ENCODE measurements around the gene PFKL.
A peak's percentile ranks its signal among the peaks of the same experiment; 100 is the strongest.
"Not testable (repeated sequence)": the region's sequence is repeated elsewhere in the genome, so short reads cannot be mapped to it uniquely, and the experiment has no call there.

PFKL gene

DNA sequence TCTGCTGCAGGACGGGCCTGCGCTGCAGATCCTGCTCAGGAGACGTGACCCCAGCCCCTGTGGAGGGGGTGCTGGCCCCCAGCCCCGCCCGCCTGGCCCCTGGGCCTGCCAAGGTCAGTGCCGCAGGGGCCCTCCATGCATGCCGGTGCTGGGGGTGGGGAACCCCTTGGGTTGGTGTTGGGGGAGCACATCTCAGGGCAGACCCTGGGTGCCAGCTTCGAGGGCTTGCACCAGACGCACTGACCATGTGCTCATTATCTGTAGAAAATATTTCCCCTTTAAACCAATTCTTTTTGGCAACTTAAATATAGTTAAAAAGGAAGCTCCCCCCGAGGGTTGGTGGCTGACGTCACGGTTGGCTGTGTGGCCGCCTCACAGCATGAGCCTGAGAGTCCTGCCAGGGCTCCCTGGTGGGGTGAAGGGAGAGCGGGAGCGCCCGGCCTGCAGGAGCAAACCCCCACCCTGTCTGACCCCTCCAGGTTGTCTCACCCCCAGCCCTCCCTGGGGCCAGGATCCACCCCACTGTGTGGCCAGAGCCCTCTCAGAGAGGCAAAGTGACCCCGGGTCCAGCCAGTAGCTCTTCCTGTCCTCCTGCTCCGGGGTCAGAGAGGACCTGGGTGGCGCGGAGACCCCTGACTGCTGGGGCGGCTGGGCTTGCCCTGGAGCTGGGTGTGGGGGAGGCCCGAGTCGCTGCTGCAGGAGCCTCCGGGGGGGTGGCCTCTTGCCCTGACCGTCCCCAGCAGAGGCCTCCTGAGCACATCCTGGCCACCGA, 5.3 kb upstream of the PFKL start:
- DNase-seq (ENCODE audit: low read depth in 2 of 2, low spot score in 1 of 2) = no peak

DNA sequence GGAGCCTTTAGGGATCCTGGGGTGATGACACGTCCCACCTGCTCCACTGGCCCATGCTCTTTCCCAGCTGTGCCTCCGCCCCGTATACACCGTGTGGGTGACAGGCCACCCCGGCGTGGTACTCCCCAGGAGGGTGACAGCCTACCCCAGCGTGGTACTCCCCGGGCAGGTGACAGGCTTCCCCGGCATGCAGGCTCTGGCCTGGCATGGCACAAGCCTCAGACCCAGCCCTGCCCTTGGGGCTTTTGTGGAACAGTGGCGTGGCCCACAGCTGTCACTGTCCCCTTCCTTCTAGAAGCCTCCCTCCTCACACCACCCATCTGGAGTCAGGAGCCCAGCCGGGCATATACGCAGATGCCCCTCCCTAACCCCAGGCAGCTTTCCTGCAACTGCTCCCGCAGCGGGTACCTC, 4.7 kb upstream of the PFKL start:
- no peak for DNase-seq (ENCODE audit: low read depth in 2 of 2, low spot score in 1 of 2)

DNA sequence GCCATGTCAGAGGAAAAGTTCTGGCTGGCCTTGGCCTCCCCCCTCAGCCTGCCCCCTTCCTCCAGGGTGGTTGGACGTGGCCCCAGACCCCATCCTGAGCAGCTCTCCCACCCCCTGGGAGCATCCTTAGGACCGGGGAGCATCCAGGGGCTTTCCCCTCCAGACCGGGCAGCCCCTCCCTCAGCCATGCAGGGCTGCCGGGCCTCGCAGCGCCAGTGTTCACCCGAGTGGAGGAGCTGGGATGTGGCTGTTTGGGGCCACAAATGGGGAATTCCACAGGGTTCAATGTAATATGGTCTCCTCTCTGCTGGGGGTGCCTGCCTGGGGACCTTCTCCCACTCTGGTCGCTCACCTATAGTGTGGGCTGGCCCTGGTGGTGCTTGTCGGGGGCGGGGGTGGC, 4.2 kb upstream of the PFKL start:
- no peak for DNase-seq (ENCODE audit: low read depth in 2 of 2, low spot score in 1 of 2)

- DNase-seq (ENCODE audit: low read depth in 2 of 2, low spot score in 1 of 2) = no peak
These were observed 3.7 kb upstream of the PFKL start for GRCh38 chr21:44296103-44296519.

- DNase-seq (ENCODE audit: low read depth in 2 of 2, low spot score in 1 of 2) = no peak
These were observed 2.9 kb upstream of the PFKL start for GRCh38 chr21:44296916-44297315.

GRCh38 chr21:44297525-44298290, 2.1 kb upstream of the PFKL start:
- DNase-seq (ENCODE audit: low read depth in 2 of 2, low spot score in 1 of 2) = peak; percentile 35 to 53

DNA sequence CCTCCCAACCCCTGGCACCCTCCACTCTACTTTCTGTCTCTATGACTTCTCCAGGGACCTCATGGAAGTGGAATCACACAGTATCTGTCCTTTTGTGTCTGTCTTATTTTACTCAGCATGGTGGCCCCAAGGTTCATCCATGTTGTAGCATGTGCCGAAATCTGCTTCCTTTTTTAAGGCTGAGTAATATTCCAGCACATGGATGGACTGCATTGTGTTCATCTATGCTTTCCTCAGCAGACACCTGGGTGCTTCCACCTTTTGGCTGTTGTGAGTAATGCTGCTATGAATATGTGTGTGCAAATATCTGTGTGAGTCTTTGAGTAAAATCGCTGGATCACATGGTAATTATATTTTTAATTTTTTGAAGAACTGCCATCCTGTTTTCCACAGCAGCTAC, 1.6 kb upstream of the PFKL start:
- no peak for DNase-seq (ENCODE audit: low read depth in 2 of 2, low spot score in 1 of 2)

DNA sequence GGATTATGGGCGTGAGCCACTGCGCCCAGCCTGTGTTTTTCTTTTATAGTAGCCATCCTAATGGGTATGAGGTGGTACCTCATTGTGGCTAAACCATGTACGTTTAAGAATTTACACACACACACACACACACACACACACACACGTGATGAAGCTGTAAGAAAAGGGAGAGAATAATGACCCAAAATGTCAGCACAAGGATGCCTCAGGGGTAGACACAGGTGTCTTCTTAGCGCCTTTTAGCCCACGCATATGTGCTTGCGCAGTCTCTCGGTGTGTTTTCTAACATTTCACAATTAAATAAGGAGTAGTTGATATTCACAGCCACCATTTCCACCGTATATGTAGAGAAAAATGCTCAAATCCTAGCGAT, 782 bp upstream of the PFKL start:
- no peak for DNase-seq (ENCODE audit: low read depth in 2 of 2, low spot score in 1 of 2)

- peak in 1 of 2 donors; percentile 37 for DNase-seq (ENCODE audit: low read depth in 2 of 2, low spot score in 1 of 2)
These were observed 558 bp downstream of the PFKL start for GRCh38 chr21:44300262-44300959.

- DNase-seq (ENCODE audit: low read depth in 2 of 2, low spot score in 1 of 2) = no peak
These were observed 1.3 kb downstream of the PFKL start for GRCh38 chr21:44301141-44301540.

GRCh38 chr21:44301961-44302406, 2.1 kb downstream of the PFKL start:
- DNase-seq (ENCODE audit: low read depth in 2 of 2, low spot score in 1 of 2) = no peak

DNA sequence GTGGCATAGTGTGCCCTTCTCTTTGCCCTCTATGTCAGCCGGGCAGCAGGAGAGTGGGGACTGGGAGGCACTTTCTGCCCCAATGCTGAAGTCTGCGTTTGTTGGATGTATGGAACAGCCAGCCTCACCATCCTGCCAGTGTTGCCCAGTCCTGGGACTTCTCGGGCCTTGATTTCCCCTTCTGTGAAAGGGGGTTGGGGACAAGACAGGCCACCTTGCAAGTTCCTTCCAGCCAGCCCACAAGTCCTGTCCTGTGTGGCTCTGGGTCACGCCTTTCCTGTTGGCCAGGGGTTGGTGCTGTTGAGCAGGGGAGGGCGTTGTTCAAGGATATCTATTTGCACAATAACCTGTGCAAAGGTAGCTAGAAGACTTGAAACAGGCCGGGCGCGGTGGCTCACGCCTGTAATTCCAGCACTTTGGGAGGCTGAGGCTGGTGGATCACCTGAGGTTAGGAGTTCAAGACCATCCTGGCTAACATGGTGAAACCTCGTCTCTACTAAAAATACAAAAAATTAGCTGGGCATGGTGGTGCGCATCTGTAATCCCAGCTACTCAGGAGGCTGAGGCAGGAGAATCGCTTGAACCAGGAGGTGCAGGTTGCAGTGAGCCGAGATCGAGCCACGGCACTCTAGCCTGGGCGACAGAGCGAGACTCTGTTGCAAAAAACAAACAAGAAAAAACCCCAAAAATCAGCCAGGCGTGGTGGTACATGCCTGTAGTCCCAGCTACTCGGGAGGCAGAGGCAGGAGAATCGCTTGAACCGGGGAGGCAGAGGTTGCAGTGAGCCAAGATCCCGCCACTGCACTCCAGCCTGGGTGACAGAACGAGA, 2.9 kb downstream of the PFKL start:
- DNase-seq (ENCODE audit: low read depth in 2 of 2, low spot score in 1 of 2) = not testable (repeated sequence)

DNA sequence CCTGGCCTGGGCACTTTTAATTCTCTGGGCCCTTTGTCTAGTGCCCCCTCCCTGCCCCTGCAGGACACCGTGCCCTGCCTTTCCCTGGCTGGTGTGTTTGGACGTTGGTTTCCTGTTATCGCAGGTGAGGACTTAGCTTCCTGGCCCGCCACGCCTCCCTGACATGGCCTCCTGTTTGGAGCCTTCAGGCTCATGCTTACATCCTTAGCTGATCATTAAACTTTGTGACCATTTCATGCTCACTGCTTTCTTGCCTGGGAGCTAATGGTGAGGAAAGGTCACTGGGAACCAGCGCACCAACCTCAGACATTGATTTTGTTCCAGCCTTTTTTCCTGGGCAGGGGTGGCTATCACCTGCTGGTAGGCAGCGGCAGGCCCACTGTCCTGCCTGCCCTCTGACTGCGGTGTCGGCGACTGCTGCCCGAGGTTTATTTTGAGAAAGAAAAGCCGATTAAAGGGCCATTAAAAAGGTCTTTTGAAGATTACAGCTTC, 3.7 kb downstream of the PFKL start:
- DNase-seq (ENCODE audit: low read depth in 2 of 2, low spot score in 1 of 2) = no peak

DNA sequence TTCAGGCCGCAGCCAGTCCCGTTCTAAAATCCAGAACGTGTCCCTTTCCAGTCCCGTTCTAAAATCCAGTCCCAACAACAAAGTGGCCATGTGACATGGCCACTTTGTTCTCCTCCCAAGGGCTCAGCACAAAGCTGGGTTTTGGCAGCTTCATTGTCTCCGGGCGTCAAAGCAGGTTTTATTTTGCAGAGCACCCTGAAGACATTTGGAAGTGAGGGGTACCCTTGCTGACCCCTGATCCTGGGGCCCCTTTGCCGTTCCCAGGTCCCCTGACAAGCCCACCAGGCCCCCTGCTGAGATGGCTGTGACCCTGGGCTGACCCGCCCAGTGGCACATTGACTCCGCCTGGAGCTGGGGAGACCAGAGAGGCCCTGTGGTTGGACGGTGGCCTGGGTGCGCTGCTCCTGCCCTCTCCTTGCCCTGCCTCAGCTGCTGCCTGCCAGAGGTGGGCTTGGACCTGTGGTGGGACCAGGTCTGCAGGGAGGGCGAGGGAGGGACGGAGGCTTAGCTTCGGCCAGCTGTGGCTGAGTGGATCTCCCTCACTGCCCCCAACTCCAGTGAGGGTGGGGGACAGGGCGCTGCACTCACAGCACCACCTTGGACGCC, 4.3 kb downstream of the PFKL start:
- DNase-seq (ENCODE audit: low read depth in 2 of 2, low spot score in 1 of 2) = no peak

- no peak for DNase-seq (ENCODE audit: low read depth in 2 of 2, low spot score in 1 of 2)
These were observed 5.0 kb downstream of the PFKL start for GRCh38 chr21:44304877-44305293.

DNA sequence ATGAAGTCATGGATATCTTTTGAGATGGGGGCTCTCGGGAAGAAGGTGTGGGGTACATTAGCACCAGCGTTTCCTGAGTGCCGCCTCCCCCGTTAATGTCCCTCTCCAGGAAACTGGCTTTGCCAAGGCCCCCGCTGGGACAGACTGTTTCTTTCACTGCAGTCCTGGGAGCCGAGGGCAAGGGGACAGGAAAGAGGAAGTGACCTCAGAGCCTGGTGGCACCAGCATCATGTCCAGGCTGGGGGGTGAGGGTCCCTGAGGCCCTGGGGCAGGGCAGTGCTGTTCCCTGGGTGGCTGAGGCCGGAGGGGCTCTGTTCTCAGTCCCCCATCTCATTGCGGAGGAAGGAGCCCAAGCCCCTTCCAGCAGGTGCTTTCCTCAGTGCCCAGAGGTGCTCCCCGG, 5.8 kb downstream of the PFKL start:
- DNase-seq (ENCODE audit: low read depth in 2 of 2, low spot score in 1 of 2) = no peak

DNA sequence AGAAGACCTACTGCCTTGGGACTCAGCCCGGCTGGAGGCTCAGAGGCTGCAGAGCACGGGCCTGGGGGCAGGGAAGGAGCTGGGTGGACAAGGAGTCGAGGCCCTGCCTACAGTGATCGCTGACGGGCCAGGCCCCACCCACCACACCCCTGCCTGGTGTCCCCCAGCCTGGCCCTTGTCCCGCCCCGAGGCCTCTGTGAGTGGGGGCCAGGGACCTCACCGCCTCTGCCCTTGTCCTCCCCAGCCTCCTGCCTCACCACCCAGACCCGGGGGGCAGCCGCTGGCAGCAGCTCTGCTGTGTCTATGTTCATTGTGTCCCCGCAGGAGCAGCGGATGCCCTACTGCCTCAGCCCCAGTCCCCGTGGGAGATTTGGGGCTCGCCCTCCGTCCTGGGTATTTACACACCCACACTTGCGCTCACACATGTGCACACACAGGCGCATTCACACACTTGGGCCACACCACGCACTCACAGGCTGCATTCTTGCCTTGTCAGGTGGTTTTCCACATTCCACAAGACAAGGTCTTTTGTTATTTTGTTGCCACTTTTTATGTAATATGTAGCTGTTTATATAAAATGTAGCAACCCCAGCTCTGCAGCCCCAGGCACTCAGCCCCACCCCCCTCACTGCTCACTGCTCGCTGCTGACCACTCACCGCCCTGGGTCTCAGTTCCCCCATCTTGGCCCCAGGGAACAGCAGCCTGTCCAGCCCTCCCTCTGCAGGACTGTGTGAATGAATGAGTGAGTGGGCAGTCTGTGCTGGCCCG, 7.3 kb downstream of the PFKL start:
- DNase-seq (ENCODE audit: low read depth in 2 of 2, low spot score in 1 of 2) = no peak

GRCh38 chr21:44310628-44311507, 11.0 kb downstream of the PFKL start:
- DNase-seq (ENCODE audit: low read depth in 2 of 2, low spot score in 1 of 2) = no peak

GRCh38 chr21:44312089-44312488, 12.2 kb downstream of the PFKL start:
- DNase-seq (ENCODE audit: low read depth in 2 of 2, low spot score in 1 of 2) = no peak

Data from stimulated activated CD8-positive, alpha-beta memory T cell treated with anti-CD3 and anti-CD28 coated beads, Interleukin-4, amount 100 ng/mL, for 1 hour (primary cell).